HG03175 (cell line): ENCODE data around the gene LTB.
"Not testable (repeated sequence)": the region's sequence is repeated elsewhere in the genome, so short reads cannot be mapped to it uniquely, and the experiment has no call there.

Experiments
- ATAC-seq: cut with Tn5 transposase; IDR thresholded peaks from one replicate; pipeline ENCODE4 v1.9.1; 2021; ENCODE audit warnings: mild to moderate bottlenecking, moderate library complexity; ENCODE audit not compliant: unreplicated experiment

LTB gene

GRCh38 chr6:31556307-31556706, 25.9 kb downstream of the LTB start:
- ATAC-seq = no peak

GRCh38 chr6:31551371-31551770, 30.9 kb downstream of the LTB start:
- not testable (repeated sequence) for ATAC-seq

- ATAC-seq = no peak
These were observed 33.7 kb downstream of the LTB start for GRCh38 chr6:31548544-31548873.

- no peak for ATAC-seq
These were observed 34.3 kb downstream of the LTB start for GRCh38 chr6:31547727-31548543.

GRCh38 chr6:31546958-31547726, 35.1 kb downstream of the LTB start, which contains the start of gene NFKBIL1:
Gene NFKBIL1 (plus strand): TSS chr6:31547608. CDS start chr6:31547695, 87 bp downstream.
- ATAC-seq = peak; percentile 69

- peak; percentile 49 for ATAC-seq
These were observed 35.8 kb downstream of the LTB start, which contains the start of gene ATP6V1G2 for GRCh38 chr6:31546339-31546957. Gene ATP6V1G2 (minus strand): TSS chr6:31546608. CDS start chr6:31546559, 49 bp downstream.

- ATAC-seq = no peak
These were observed 36.9 kb downstream of the LTB start for GRCh38 chr6:31545291-31545690.

- no peak for ATAC-seq
These were observed 37.5 kb downstream of the LTB start for GRCh38 chr6:31544676-31545075.

GRCh38 chr6:31543639-31544038, 38.6 kb downstream of the LTB start:
- no peak for ATAC-seq

GRCh38 chr6:31541658-31542521, 40.3 kb downstream of the LTB start, which contains the start of gene DDX39B:
Gene DDX39B (minus strand): TSS chr6:31542003. CDS start chr6:31540532, 1,471 bp downstream.
- peak; percentile 74 for ATAC-seq

GRCh38 chr6:31541059-31541657, 41.1 kb downstream of the LTB start:
- ATAC-seq = no peak

GRCh38 chr6:31540640-31541039, 41.6 kb downstream of the LTB start:
- no peak for ATAC-seq

GRCh38 chr6:31538805-31539400, 43.3 kb downstream of the LTB start:
- no peak for ATAC-seq

- ATAC-seq = no peak
These were observed 46.5 kb downstream of the LTB start for GRCh38 chr6:31535538-31536324.

- no peak for ATAC-seq
These were observed 47.6 kb downstream of the LTB start for GRCh38 chr6:31534521-31535040.

- ATAC-seq = no peak
These were observed 48.2 kb downstream of the LTB start for GRCh38 chr6:31534011-31534410.

- no peak for ATAC-seq
These were observed 48.8 kb downstream of the LTB start for GRCh38 chr6:31533455-31533841.

GRCh38 chr6:31532644-31533454, 49.4 kb downstream of the LTB start:
- no peak for ATAC-seq
